ENCODE measurements around the gene SURF4.

Gene SURF4

GRCh38 chr9:133351526-133351907, 24.3 kb downstream of the SURF4 start:
- no peak overlapping the region for H3K4me3 ChIP-seq (ENCODE audit: low read depth, low read length)
- DNase-seq (ENCODE audit: low read depth) = no peak
- TF ChIP-seq CTCF (conservative IDR thresholded peaks at IDR 0.05; ENCODE audit: low read depth, low read length) = no peak

- H3K4me3 ChIP-seq (ENCODE audit: low read depth, low read length) = peak overlapping the region; percentile 83
- DNase-seq (ENCODE audit: low read depth) = no peak
- TF ChIP-seq CTCF (conservative IDR thresholded peaks at IDR 0.05; ENCODE audit: low read depth, low read length) = no peak
These were observed 25.8 kb downstream of the SURF4 start for GRCh38 chr9:133349965-133350616.

GRCh38 chr9:133348718-133349573, 26.9 kb downstream of the SURF4 start:
- peak overlapping the region; percentile 83 for H3K4me3 ChIP-seq (ENCODE audit: low read depth, low read length)
- TF ChIP-seq CTCF (conservative IDR thresholded peaks at IDR 0.05; ENCODE audit: low read depth, low read length) = no peak
- DNase-seq (ENCODE audit: low read depth) = peak; percentile 15

GRCh38 chr9:133347985-133348717, 27.7 kb downstream of the SURF4 start, which contains the start of the genes MED22 and RPL7A:
Gene MED22, minus strand, starts transcription at chr9:133348131. Its CDS starts 1,469 bp downstream, at chr9:133346662.
Gene RPL7A, plus strand, starts transcription at chr9:133348218. Its CDS starts 26 bp downstream, at chr9:133348244.
- TF ChIP-seq CTCF (conservative IDR thresholded peaks at IDR 0.05; ENCODE audit: low read depth, low read length) = no peak
- peak within 1 kb of the TSS; percentile 83 for H3K4me3 ChIP-seq (ENCODE audit: low read depth, low read length)
- DNase-seq (ENCODE audit: low read depth) = peak; percentile 98

GRCh38 chr9:133347515-133347984, 28.3 kb downstream of the SURF4 start:
- H3K4me3 ChIP-seq (ENCODE audit: low read depth, low read length) = peak overlapping the region; percentile 83
- no peak for TF ChIP-seq CTCF (conservative IDR thresholded peaks at IDR 0.05; ENCODE audit: low read depth, low read length)
- DNase-seq (ENCODE audit: low read depth) = peak; percentile 20

- no peak for TF ChIP-seq CTCF (conservative IDR thresholded peaks at IDR 0.05; ENCODE audit: low read depth, low read length)
- H3K4me3 ChIP-seq (ENCODE audit: low read depth, low read length) = peak overlapping the region; percentile 83
- DNase-seq (ENCODE audit: low read depth) = no peak
These were observed 29.7 kb downstream of the SURF4 start for GRCh38 chr9:133346021-133346785.

Data from choroid plexus epithelial cell (primary cell).